Type B pancreatic cell (in vitro differentiated cells): ENCODE measurements around the gene ADGRV1. TPM values are rescaled to one million over a fixed set of nuclear protein-coding genes. Genes with fewer than 3 reads are reported as not detected.
A peak's percentile ranks its signal among the peaks of the same experiment; 100 is the strongest.

Experiments used
- DNase-seq: peaks from one replicate; pipeline ENCODE4 v3.0.0; 2021; ENCODE audit warnings: mixed read lengths; ENCODE audit not compliant: unreplicated experiment; ENCODE audit errors: extremely low spot score
- H3K27ac Mint-ChIP-seq: 2 replicates; pipeline ENCODE4 v1.8.0; 2021; ENCODE audit warnings: mild to moderate bottlenecking, mixed read lengths
- H3K27me3 Mint-ChIP-seq: 2 replicates; pipeline ENCODE4 v1.8.0; 2021; ENCODE audit warnings: mixed read lengths
- H3K36me3 Mint-ChIP-seq: 2 replicates; pipeline ENCODE4 v1.8.0; 2021; ENCODE audit warnings: mixed read lengths
- H3K4me1 Mint-ChIP-seq: one replicate; pipeline ENCODE4 v1.8.0; 2021; ENCODE audit warnings: mixed read lengths; ENCODE audit not compliant: unreplicated experiment
- H3K4me3 Mint-ChIP-seq: 2 replicates; pipeline ENCODE4 v1.8.0; 2021; ENCODE audit warnings: mild to moderate bottlenecking, mixed read lengths
- H3K9me3 Mint-ChIP-seq: 2 replicates; pipeline ENCODE4 v1.8.0; 2021; ENCODE audit warnings: mixed read lengths
- total RNA-seq: library from RNA; stranded (reverse); gene quantifications from 2 replicates; pipeline ENCODE4 v1.2.1, GENCODE V29; 2021; ENCODE audit warnings: low replicate concordance
- TF ChIP-seq, protein P1 (sequence below): fragments of 200-600 bp; sonication (generic); conservative IDR thresholded peaks from 2 replicates; pipeline ENCODE4 v1.5.0; 2021; ENCODE audit warnings: antibody characterized with exemption, mild to moderate bottlenecking

ADGRV1 gene
- total RNA-seq, 1 donor from 2014 or later: 29.5 TPM

DNA sequence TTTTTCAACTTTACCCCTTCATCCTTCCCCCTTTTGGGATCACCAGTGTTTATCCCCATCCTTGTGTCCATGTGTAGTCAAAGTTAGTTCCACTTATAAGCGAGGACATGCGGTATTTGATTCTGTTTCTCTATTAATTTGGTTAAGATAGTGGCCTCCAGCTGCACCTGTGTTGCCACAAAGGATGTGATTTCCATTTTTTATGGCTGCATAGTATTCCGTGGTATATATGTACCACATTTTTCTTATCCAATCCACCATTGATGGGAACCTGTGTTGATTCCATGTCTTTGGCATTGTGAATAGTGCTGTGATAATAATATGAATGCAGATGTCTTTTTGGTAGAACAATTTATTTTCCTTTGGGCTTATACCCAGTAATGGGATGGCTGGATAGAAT lies 572.2 kb downstream of the ADGRV1 start:
- no peak for DNase-seq
- TF ChIP-seq, protein P1, sequence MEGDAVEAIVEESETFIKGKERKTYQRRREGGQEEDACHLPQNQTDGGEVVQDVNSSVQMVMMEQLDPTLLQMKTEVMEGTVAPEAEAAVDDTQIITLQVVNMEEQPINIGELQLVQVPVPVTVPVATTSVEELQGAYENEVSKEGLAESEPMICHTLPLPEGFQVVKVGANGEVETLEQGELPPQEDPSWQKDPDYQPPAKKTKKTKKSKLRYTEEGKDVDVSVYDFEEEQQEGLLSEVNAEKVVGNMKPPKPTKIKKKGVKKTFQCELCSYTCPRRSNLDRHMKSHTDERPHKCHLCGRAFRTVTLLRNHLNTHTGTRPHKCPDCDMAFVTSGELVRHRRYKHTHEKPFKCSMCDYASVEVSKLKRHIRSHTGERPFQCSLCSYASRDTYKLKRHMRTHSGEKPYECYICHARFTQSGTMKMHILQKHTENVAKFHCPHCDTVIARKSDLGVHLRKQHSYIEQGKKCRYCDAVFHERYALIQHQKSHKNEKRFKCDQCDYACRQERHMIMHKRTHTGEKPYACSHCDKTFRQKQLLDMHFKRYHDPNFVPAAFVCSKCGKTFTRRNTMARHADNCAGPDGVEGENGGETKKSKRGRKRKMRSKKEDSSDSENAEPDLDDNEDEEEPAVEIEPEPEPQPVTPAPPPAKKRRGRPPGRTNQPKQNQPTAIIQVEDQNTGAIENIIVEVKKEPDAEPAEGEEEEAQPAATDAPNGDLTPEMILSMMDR: no peak
- Mint-ChIP-seq H3K4me3 (no peak overlapping the region), H3K4me1 (peaks cover 11% of the 10 kb centered on the region), H3K36me3 (no peaks in the 10 kb centered on the region), H3K27me3 (no peaks in the 10 kb centered on the region), H3K9me3 (no peaks in the 10 kb centered on the region), H3K27ac (no peak overlapping the region)

DNA sequence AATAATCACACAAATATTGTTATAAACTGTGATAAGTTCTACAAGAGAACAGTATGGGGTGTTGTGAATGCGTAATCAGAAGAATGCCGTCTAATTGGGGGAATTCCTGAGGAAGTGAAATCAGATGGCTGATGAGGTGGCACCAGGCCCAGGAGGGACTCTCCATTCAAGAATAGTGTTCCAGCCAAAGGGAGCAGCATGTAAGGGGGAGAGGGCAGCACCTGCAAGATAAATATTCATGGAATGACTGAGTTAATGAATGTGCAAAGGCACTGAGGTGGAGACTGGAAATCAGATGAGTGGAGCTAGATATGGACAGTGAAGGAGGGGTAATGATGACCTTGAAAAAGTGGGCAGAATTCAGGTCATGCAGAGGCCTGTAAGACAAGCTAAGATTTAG lies 574.0 kb downstream of the ADGRV1 start:
- Mint-ChIP-seq H3K4me1 (peaks cover 11% of the 10 kb centered on the region), H3K9me3 (no peaks in the 10 kb centered on the region), H3K27ac (no peak overlapping the region), H3K36me3 (no peaks in the 10 kb centered on the region), H3K4me3 (no peak overlapping the region), H3K27me3 (no peaks in the 10 kb centered on the region)
- TF ChIP-seq, protein P1: no peak
- DNase-seq: no peak

DNA sequence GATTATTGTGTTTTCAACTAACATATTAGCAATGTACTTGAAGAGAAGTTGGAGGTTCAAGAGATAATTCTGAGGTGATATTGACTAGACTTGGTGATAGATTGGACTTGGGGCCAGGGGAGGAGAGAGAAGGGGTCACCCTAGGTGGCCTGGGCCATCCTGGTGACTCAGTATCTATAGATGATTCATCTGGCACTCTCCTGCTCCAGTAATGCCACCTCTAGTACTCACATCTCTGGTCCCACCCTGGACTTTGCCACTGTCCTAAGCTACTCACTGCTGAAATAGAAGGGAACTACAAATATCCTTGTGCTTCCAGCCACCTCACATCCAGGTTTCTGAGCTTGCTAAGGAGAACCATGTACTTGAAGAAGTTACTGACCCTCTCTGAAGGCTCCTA lies 574.6 kb downstream of the ADGRV1 start:
- Mint-ChIP-seq H3K4me1 (peaks cover 5% of the 10 kb centered on the region), H3K36me3 (no peaks in the 10 kb centered on the region), H3K27ac (no peak overlapping the region), H3K9me3 (no peaks in the 10 kb centered on the region), H3K27me3 (no peaks in the 10 kb centered on the region), H3K4me3 (no peak overlapping the region)
- TF ChIP-seq, protein P1: no peak
- no peak for DNase-seq

DNA sequence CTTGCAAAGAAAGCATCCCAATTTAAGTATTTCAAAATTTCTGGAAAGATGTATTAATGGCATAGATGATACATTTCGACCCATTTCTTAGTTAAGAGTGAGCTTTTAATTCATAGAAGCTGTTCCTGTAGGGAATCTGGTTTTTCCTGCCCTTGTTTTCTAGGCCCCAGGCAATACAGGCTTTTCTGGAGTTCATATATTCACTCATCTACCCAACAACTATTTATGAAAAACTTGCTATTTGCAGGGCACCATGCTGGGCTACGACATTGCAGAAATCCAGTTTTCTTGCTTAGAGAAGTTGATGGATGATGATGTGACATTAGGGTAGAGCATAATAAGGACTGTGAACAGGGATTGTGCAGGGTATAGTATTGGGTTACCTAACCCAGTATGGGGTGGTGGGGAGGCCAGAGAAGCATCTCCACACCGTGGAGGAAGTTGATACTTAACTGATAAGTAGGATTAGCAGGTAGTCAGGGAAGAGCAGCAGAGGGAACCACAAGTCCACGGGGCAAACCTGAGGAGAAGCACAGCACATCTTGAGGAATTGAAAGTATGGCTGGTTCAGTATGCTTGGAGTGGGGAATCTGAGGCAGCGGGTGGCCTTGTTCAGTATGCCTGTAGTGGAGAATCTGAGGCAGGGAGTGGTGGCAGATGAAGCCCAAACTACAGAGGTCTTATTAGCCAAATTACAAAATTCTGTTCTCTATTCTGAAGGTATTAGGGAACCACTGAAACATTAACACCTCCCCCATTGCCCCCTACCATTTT lies 577.1 kb downstream of the ADGRV1 start:
- Mint-ChIP-seq H3K27me3 (no peaks in the 10 kb centered on the region), H3K4me1 (peaks cover 6% of the 10 kb centered on the region), H3K36me3 (no peaks in the 10 kb centered on the region), H3K4me3 (peak overlapping the region; percentile 15), H3K27ac (peak overlapping the region; percentile 92), H3K9me3 (no peaks in the 10 kb centered on the region)
- no peak for DNase-seq
- TF ChIP-seq, protein P1: no peak

DNA sequence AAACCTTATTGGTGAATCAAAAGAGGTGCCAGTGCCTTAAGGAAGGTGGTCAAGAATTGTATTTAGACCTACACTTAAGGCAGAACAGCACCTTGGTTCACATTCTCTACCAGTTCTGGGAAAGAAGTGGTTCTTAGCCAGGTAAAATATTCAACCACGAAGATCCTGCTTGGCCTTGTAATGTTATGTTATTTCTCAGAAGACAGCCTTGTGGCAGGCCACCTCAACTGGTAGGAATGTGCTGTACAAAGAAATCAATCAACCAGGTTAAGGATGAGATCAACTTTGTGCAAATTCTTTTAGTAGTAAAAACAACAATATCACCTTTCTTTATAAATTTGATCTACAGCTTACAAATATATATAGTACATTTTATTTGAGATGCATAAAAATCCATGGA lies 577.7 kb downstream of the ADGRV1 start:
- no peaks in the 10 kb centered on the region for H3K36me3 Mint-ChIP-seq
- DNase-seq: no peak
- no peaks in the 10 kb centered on the region for H3K27me3 Mint-ChIP-seq
- TF ChIP-seq, protein P1: no peak
- peak overlapping the region; percentile 92 for H3K27ac Mint-ChIP-seq
- no peaks in the 10 kb centered on the region for H3K9me3 Mint-ChIP-seq
- H3K4me3 Mint-ChIP-seq: no peak overlapping the region
- peaks cover 6% of the 10 kb centered on the region for H3K4me1 Mint-ChIP-seq
